GM23248 (cell line): Measurements from ENCODE around the gene PLCB1.

Experiments used
- EZH2 ChIP-seq: fragments of 200-600 bp; sonication (generic); IDR thresholded peaks from 2 replicates; pipeline ENCODE4 v1.6.1; 2018; ENCODE audit warnings: antibody characterized with exemption, mild to moderate bottlenecking; ENCODE audit not compliant: insufficient read depth, poor library complexity, severe bottlenecking
- EZH2phosphoT487 ChIP-seq: fragments of 200-600 bp; sonication (generic); IDR thresholded peaks from 2 replicates; pipeline ENCODE4 v1.6.1; 2018; ENCODE audit warnings: antibody characterized with exemption, moderate library complexity, mild to moderate bottlenecking, low read depth; ENCODE audit not compliant: insufficient read depth

- TF ChIP-seq EZH2: no peak
- TF ChIP-seq EZH2phosphoT487: no peak
Measured at GRCh38 chr20:8473459-8473858, 341.4 kb downstream of the PLCB1 start.
